Testis (tissue), 2 donors: ENCODE results near the gene SORD.

Experiments used
- CTCF ChIP-seq, 3 experiments: fragments of 450-650 bp in 2 of 3; fragments of 200-600 bp in 1 of 3; sonication (generic) in 1 of 3; IDR thresholded peaks; one replicate each; pipeline ENCODE4 v1.5.1; 2016 to 2019; ENCODE audit warnings: antibody characterized with exemption in 3 of 3, mild to moderate bottlenecking in 2 of 3, moderate library complexity in 1 of 3
- POLR2A ChIP-seq: fragments of 450-650 bp; IDR thresholded peaks from one replicate; pipeline ENCODE4 v1.6.1; 2017; ENCODE audit warnings: antibody characterized with exemption, mild to moderate bottlenecking, moderate library complexity

- TF ChIP-seq POLR2A (no peak), CTCF (IDR thresholded peaks at IDR 0.05) (no peak)
These were observed 96.0 kb downstream of the SORD start for GRCh38 chr15:45118996-45119395.
